IPS-NIHi7 (cell line): ENCODE measurements around the gene DSTN.

Experiments used
- DNase-seq: peaks from one replicate; pipeline ENCODE4 v3.0.0; 2012; ENCODE audit warnings: mixed read lengths; ENCODE audit errors: extremely low spot score

Gene DSTN

DNA sequence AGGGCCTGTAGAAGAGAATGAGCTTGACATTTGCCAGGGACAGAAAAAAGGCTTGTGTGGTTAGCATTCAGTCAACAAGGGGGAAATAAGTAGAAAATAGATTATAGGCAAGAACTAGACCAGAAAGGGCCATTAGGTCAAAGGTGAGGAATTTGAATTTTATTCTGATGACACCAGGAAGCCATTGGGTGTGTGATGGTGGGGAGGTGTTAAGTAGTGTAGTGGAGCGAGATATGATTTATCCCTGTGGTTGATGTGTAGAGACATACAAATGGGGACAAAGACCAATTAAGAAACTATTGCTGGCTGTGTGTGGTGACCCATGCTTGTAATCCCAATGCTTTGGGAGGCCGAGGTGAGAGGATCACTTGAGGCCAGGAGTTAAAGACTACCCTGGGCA lies 11.0 kb downstream of the DSTN start:
- no peak for DNase-seq

- DNase-seq: no peak
Measured at GRCh38 chr20:17583126-17583525, 13.3 kb downstream of the DSTN start.

DNA sequence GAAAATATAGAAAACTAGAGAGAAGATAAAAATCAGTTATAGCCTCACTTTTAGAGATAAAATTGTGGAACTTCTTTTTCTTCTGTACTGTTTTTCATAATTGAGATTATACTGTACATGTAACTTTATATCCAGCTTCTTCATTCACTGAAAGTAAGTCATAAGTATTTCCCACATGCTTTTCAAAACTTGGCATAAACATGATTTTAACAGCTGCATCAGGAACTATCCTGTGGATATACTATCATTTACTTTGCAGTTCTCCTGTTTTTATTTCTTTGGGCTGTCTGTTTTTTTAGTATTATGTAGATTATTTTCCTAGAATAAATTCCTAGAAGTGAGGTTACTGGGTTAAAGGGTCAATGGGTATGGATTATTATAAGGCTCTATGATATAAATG lies 14.8 kb downstream of the DSTN start:
- no peak for DNase-seq

- no peak for DNase-seq
Measured at GRCh38 chr20:17586250-17586649, 16.4 kb downstream of the DSTN start.

- DNase-seq: no peak
Measured at GRCh38 chr20:17587148-17587547, 17.3 kb downstream of the DSTN start.

DNA sequence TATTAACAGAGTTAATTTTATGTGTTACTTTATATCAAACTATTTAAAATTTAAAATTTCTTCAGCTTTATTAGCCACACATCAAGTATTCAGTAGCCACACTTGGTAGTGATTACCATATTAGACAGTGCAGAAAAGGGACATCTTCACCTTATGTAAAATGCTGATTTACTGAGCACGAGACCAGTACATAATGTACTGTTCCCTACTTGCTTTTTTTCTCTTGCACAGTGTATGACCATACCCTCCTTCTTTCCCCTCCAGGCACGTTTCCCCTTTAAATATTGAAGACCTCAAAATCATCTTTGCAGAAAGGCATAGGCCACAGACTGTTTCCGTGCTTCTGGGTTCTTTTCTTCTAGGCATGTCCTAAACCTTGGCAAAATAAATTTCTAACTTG lies 17.9 kb downstream of the DSTN start:
- DNase-seq: no peak

DNA sequence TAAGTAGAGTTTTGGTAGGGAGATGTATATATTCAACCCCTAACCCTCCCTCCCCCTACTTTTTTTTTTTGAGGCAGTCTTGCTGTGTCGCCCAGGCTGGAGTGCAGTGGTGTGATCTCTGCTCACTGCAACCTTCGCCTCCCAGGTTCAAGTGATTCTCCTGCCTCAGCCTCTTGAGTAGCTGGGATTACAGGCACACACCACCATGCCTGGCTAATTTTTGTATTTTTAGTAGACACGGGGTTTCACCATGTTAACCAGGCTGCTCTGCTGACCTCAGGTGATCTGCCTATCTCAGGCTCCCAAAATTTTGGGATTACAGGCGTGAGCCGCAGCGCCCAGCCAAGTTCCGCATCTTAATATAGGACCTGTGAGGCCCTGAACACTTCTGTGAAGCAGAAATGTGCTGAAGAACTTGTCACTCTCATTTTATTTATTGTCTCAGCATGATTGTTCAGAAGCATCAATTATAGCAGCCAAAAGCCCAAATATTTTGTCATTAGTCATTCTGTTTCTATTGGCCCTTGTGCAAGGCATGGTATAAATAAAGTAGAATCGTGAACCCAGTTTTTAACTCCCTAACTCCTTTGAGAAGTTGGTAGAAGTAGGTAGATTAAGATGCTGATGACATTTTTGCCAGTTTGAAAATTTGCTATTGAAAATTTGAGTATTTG lies 19.4 kb downstream of the DSTN start:
- no peak for DNase-seq

DNA sequence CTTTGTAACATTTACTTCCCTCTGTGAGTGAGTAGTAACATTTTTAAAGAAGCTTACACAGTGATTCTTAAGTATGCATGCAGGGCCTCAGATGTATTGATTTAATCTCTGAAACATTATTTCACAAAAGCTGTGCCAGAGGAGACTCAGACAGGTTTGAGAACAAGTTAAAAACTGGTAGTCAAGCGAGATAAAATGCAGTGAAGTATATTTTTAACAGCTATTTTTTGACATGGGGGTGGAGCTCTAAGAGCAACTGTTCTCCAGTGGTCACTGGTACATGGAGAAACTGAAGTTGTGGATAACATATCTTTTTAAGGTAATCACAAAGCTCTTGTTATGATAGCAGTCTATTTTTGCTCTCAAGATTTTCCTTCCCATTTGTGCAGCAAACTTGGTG lies 20.4 kb downstream of the DSTN start:
- no peak for DNase-seq

DNA sequence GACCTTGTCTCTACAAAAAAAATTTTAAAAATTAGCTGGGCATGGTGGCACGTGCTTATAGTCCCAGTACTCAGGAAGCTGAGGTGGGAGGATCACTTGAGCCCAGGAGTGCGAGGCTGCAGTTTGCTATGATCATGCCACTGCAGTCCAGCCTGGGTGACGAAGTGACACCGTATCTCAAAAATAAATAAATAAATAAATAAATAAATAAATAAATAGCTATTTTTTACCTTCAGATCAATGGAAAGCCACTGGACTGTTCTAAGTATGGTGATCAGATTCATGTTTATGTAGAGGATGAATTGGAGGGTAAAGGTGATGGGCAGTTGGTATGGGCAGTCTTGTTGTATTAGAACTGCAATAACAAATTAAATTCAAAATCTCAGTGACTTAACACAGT lies 24.0 kb downstream of the DSTN start:
- DNase-seq: no peak

DNA sequence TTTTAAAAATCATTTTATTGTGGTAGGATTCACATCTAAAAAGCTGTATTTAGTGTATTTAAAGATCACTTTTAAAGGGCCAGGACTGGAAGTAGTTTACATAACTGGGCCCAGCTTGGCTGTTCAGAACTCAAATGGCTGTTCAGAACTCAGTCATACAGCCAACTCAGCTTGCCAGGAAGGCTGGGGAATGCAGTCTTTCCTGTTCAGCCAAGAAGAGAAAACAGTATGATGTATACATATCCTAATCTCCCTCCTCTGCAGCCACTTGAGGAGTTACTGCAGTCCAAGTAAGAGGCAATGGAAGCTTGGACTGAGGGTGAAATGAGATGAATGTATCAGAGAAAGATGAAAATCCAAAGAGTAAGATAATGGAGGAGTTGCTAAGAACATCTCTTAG lies 24.6 kb downstream of the DSTN start:
- no peak for DNase-seq

DNA sequence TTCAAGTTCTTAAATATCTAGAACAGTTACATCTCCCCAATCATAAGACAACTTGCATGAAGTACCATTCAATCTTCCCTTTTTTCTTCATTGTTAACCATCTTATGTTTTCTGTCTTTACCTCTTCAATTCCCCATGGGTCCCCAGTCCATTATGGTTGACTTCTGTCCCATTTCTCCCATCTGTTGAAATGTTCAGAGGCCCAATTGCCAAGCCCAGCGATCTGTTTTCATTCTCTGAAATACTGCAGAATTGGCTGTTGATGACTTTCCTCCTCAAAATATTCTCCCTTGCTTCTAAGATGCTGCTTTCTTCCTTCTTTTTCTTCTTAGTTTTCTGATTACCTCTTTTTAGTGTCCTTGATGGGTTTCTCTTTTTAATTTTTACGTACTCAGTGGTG lies 26.0 kb downstream of the DSTN start:
- DNase-seq: no peak

DNA sequence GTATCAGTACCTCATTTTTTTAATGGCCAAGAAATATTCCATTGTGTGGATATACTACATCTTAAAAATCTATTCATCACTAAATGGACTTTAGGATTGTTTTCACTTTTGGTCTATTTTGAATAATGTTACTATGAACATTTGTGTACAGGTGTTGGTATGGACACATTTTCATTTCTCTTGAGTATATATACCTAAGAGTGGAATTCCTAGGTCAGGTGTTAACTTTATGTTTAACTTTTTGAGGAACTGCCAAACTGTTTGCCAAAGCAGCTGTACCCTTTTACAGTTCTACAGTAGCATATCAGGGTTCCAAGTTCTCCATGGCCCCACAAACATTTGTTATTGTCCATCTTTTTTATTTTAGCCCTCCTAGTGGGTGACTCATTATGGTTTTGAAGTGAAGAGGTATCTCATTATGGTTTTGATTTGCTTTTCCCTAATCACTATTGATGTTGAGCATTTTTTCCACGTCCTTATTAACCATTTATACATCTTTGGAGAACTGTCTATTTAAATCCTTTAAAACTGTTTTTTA lies 28.2 kb downstream of the DSTN start:
- DNase-seq: no peak

DNA sequence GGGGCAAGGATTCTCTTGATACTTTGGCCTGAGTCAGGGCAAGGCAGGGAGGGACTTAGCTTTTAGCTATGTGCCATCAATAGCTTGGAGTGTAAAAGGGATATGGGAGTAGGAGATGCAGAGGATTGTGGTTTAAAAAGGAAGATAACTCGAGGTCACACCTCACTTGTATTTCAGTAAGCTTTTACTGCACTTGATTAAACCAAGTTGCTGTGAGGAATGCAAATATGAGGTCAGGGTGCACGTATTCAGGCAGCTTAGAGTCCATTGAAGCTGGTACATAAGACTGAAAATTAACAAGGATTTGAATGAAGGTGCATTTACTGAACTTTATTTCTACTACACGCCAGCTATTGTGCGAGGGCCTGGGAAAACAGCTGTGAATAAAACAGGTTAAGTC lies 32.1 kb downstream of the DSTN start:
- no peak for DNase-seq

GRCh38 chr20:17602493-17602892 lies 32.6 kb downstream of the DSTN start:
- no peak for DNase-seq

GRCh38 chr20:17605131-17605660 lies 35.3 kb downstream of the DSTN start:
- DNase-seq: no peak

GRCh38 chr20:17606001-17606400 lies 36.1 kb downstream of the DSTN start:
- no peak for DNase-seq

DNA sequence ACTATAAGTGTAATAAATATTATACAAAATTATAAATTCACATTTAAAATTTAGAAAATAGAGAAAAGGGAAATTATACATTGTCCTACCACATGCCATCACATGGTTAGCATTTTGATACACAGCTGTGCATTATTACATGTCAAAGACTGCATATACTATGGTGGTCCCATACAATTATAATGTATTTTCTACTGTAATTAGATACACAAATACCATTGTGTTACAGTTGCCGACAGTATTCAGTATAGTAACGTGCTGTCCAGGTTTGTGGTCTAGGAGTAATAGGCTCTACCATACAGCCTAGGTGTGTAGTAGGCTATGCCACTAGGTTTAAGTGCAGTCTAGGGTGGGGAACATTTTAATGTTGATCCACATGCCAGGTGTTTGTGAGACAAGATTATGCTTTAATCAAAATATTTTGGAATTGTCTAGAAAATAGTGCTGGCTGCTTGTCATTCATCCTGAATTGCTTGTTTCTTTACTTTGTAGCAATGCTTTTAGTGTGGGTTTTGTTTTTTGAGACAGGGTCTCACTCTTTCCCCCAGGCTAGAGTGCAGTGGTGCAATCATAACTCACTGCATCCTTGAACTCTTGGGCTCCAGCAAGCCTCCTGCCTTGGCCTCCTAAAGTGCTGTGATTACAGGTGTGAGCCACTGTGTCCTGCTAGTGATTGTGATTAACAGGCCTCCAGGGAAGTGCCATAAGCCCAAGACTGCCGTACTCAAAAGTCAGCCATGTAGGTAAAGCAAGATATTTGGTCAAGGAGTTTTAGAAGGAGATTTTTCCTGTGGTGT lies 39.0 kb downstream of the DSTN start:
- DNase-seq: no peak

- no peak for DNase-seq
Measured at GRCh38 chr20:17609811-17610377, 40.0 kb downstream of the DSTN start.

- DNase-seq: peak; percentile 7
Measured at GRCh38 chr20:17610566-17611289, 40.9 kb downstream of the DSTN start.

GRCh38 chr20:17611290-17611539 lies 41.3 kb downstream of the DSTN start:
- DNase-seq: no peak

DNA sequence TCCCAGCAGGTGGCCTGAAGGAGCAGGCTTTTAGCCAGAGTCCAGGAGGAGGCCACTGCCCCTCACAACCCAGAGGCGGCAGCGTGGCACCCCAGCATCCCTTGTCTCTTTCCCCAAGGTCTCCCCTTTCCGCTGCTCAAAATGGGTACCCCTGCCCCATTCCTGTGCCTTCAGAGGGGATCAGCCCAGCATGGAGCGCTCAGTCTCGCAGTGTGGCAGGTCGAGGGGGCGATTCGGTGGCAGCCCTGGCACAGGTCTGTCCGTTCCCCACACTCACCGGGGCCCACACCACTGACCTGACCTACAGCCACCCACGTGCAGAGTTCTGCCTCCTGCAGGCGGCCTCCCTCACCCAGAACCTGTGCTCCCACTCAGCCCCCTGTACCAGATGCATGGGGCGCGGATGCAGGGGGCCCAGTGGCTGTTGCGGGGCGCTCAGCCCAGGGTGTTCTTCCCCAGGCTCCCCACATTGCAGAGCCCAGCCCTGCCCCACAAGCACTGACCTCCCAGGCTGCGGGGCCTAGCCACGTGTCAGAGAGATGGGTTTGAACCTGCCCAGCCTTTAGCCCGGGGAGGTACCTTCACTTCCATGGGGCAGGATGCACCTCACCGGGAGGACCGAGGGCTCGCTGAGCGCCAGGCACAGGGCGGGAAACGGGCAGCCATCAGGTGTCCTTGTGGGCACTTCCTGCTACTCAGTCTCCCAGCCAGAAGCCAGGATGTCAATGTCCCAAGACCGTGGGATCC lies 41.8 kb downstream of the DSTN start:
- DNase-seq: peak; percentile 35
